Measurements from ENCODE around the gene C16orf96.

- TF ChIP-seq CTCF (IDR thresholded peaks at IDR 0.05) = no peak
- no peak for TF ChIP-seq POLR2AphosphoS5 (IDR thresholded peaks at IDR 0.05)
- no peak for TF ChIP-seq POLR2A (IDR thresholded peaks at IDR 0.05)
- no peak for TF ChIP-seq EP300 (IDR thresholded peaks at IDR 0.05)
Measured at GRCh38 chr16:4544473-4544872, 11.7 kb upstream of the C16orf96 start.

Measured in gastroesophageal sphincter (tissue), 3 donors.